Stimulated activated CD8-positive, alpha-beta memory T cell treated with anti-CD3 and anti-CD28 coated beads, Interleukin-7, amount 100 ng/mL, for 4 hours (primary cell): ENCODE results near the gene TNC.

Experiments
- DNase-seq, 2 donors: peaks; one replicate each; pipeline ENCODE4 v3.0.0-alpha.2; 2020; ENCODE audit warnings: low read depth in 2 of 2

TNC gene

GRCh38 chr9:115050002-115050490 lies 67.9 kb downstream of the TNC start:
- no peak for DNase-seq

GRCh38 chr9:115046824-115047223 lies 71.1 kb downstream of the TNC start:
- DNase-seq, result no peak

DNA sequence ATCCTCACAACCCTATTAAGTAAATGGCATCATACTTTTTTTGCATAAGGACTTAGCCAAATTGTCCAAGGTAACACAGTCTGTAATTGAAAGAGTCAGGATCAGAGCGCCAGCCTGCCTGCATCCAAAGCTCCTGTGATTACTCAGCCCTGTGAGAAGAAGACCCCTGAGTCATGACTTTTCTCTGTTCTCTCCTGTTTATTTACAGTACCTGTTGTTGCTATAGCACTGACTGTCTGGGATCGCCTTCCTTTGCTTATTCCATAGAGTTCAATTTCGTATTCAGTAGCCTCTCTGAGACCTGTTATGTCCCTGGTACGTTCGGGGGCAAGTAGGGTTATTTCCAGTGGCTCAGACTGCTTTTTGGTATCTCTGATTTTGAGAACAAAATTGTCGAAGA lies 71.8 kb downstream of the TNC start:
- no peak for DNase-seq

- no peak for DNase-seq
Measured at GRCh38 chr9:115043632-115044031, 74.3 kb downstream of the TNC start.

- no peak for DNase-seq
Measured at GRCh38 chr9:115042781-115043509, 75.0 kb downstream of the TNC start.

- DNase-seq, result no peak
Measured at GRCh38 chr9:115039516-115040120, 78.3 kb downstream of the TNC start.

- no peak for DNase-seq
Measured at GRCh38 chr9:115038178-115038577, 79.8 kb downstream of the TNC start.

- DNase-seq, result no peak
Measured at GRCh38 chr9:115036691-115037090, 81.3 kb downstream of the TNC start.

- no peak for DNase-seq
Measured at GRCh38 chr9:115035841-115036612, 81.9 kb downstream of the TNC start.

- DNase-seq, result no peak
Measured at GRCh38 chr9:115034801-115035200, 83.2 kb downstream of the TNC start.

- no peak for DNase-seq
Measured at GRCh38 chr9:115033800-115034199, 84.2 kb downstream of the TNC start.

- DNase-seq, result no peak
Measured at GRCh38 chr9:115032296-115032695, 85.7 kb downstream of the TNC start.

GRCh38 chr9:115030006-115030405 lies 88.0 kb downstream of the TNC start:
- DNase-seq, result no peak

DNA sequence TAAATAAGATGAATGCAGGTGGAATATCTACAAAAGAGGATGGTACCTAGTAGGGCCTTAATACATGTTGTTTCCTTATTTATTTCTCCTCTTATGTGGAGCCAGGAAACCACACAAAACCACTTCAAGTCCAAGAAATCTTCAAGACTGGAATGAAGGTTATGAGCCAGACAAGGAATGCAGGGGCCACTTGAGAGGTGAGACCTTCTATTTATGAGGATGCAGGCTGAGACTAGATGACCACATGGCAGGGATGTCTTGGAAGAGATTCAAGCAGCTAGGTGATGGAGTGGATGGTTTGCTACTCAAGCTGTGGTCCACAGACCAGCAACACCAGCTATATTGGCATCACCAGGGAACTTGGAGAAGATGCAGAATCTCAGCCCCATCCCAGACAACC lies 92.2 kb downstream of the TNC start:
- no peak for DNase-seq

GRCh38 chr9:115024925-115025535 lies 92.9 kb downstream of the TNC start:
- DNase-seq, result no peak

DNA sequence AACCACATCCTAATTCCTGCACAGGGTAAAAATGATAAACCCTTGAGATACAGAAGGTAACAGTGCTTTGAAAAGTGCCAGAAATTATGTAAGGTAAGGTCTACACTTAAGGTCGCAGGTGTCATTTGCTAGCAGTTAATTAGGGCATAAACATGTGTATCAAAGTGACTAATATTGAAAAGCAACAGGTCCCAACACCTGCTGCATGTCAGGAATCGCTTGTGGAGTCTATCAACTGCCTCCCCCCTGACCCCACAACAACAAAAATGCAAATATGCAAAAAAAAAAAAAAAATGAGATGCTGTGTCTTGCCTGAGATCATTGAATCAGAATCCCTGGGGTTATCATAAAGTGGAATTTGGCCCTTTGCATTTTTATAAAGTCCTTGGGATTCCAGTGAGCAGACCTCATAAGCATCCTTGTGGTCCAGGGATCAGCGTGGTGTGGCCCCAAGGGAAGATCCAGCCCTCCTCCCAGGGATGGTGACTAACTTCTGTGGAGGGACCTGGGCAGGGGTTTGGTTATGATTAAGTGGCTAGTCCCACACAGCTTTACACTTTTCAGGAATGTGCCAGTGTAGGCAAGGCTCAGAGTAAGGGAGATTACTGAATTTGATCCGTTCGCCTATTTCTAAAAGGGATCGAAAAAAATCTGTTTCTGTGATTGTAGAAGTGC lies 95.1 kb downstream of the TNC start:
- no peak for DNase-seq

DNA sequence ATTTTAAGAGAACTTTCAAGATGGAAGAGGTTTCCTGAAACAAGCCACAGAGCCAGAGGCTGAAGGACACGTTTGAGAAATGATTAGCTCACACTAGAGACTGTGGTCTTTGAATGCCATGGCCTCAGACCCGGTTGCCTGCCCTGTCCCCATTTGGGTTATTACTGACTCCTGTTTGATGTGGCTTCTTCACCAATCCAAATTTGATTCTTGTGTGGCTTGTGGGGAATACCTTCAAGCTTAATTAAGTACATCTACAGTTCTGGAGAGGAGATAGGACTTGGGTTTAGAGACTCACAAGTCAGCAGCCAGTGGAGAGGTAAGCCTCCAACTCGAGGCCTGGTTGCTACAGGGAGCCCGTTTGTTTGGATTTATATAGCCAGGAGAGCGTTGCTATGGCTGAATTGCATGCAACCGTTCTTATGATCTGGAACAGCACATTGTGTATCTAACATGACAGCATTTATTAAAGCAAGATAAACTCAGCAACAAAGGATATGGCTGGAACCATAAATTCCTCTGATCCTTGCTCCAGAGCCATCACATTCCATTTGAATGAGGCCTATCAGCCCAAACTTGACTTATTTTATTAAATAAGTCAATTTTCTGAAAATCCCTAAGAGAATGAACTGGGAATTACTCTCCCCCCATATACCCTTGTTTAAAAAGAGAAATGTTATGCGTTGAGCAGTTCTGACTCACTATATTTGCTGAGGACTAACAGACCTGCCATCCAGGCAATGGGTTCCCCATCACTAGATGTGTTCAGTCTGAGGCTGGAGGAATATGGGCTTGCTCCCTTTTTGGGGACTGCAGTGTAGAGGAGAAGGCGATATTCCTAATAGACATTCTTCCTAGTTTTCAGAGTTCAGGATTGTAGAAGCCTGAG lies 99.2 kb downstream of the TNC start:
- DNase-seq, result no peak

- DNase-seq, result no peak
Measured at GRCh38 chr9:115016344-115016743, 101.6 kb downstream of the TNC start.

DNA sequence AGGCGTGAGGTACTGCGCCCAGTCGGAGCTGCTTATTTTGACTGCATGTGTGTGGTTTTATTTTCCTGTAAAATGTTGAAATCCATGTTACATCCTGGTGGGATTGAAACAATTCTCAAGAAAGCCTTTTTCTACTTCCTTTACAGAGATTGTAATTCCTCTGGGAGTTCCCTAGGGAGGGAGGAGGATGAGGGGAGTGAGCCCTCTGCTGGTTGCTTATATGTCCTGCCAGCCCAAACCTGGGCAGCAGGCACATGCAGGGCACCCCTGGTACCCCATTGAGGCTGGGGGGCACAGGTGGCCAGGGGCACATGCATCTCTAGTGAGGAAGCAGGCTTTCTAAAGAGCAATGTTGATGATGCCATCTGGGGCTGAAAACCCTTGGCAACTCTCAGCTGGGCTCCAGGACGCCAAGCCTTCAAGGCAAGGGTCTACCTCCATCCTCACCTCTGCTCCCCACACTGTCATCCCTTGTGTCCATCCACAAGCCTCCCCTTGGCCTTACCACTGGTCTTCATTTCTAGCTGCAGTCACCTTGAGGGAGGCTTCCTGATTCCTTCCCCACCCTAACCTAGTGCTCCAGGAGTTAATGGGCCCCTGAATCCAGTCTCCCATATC lies 102.8 kb downstream of the TNC start:
- no peak for DNase-seq

- no peak for DNase-seq
Measured at GRCh38 chr9:115014438-115014837, 103.5 kb downstream of the TNC start.
